Breast epithelium (tissue), 3 donors: ENCODE results near the gene WWC1.

ENCODE experiments used
- POLR2A ChIP-seq: fragments of 450-650 bp; IDR thresholded peaks from one replicate; pipeline ENCODE4 v1.6.1; 2016; ENCODE audit warnings: antibody characterized with exemption, mild to moderate bottlenecking, moderate library complexity
- POLR2AphosphoS5 ChIP-seq, 3 donors: sonication (generic); formaldehyde crosslinking; IDR thresholded peaks; one replicate each; pipeline ENCODE4 v1.6.1; 2017; ENCODE audit warnings: antibody characterized with exemption in 3 of 3
- TF ChIP-seq, protein P1 (sequence below), 3 donors: fragments of 450-650 bp; IDR thresholded peaks; one replicate each; pipeline ENCODE4 v1.5.1; 2016 to 2017; ENCODE audit warnings: antibody characterized with exemption in 3 of 3, mild to moderate bottlenecking in 3 of 3, moderate library complexity in 3 of 3

DNA sequence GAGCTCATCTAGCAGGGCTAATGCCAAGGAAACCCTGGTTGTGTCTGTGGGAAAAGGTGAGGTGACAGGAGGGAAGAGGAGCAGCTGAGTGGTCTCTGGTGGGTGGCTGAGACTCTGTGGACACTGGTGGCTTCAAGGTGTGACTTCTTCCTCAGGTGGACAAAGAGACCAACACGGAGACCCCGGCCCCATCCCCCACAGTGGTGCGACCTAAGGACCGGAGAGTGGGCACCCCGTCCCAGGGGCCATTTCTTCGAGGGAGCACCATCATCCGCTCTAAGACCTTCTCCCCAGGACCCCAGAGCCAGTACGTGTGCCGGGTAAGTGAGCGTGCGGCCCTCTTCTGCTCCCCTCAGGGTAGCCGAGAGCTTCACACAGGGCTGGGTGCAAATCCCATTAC, 163.8 kb downstream of the WWC1 start:
- TF ChIP-seq, protein P1, sequence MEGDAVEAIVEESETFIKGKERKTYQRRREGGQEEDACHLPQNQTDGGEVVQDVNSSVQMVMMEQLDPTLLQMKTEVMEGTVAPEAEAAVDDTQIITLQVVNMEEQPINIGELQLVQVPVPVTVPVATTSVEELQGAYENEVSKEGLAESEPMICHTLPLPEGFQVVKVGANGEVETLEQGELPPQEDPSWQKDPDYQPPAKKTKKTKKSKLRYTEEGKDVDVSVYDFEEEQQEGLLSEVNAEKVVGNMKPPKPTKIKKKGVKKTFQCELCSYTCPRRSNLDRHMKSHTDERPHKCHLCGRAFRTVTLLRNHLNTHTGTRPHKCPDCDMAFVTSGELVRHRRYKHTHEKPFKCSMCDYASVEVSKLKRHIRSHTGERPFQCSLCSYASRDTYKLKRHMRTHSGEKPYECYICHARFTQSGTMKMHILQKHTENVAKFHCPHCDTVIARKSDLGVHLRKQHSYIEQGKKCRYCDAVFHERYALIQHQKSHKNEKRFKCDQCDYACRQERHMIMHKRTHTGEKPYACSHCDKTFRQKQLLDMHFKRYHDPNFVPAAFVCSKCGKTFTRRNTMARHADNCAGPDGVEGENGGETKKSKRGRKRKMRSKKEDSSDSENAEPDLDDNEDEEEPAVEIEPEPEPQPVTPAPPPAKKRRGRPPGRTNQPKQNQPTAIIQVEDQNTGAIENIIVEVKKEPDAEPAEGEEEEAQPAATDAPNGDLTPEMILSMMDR (IDR thresholded peaks at IDR 0.05) = no peak
- TF ChIP-seq POLR2AphosphoS5 (IDR thresholded peaks at IDR 0.05) (no peak), POLR2A (no peak)
